Retinal pigment epithelial cell (primary cell): Measurements from ENCODE around the gene ORMDL3.
A peak's percentile ranks its signal among the peaks of the same experiment; 100 is the strongest.
"Not testable (repeated sequence)": the region's sequence is repeated elsewhere in the genome, so short reads cannot be mapped to it uniquely, and the experiment has no call there.

Experiments
- DNase-seq: peaks from one replicate; pipeline ENCODE4 v3.0.0-alpha.2; 2010; ENCODE audit warnings: low read depth
- H3K4me3 ChIP-seq: 2 replicates; pipeline ENCODE4 v1.5.1; 2011; ENCODE audit warnings: mild to moderate bottlenecking, low read length, control low read depth, moderate library complexity
- CTCF ChIP-seq: conservative IDR thresholded peaks from 2 replicates; pipeline ENCODE4 v1.5.1; 2011; ENCODE audit warnings: low read depth, low read length, control low read depth, inconsistent platforms

Gene ORMDL3

GRCh38 chr17:39950871-39951348 lies 23.5 kb upstream of the ORMDL3 start:
- H3K4me3 ChIP-seq, result no peak overlapping the region
- no peak for DNase-seq
- no peak for TF ChIP-seq CTCF

GRCh38 chr17:39949028-39949427 lies 21.6 kb upstream of the ORMDL3 start:
- TF ChIP-seq CTCF, result no peak
- no peak for DNase-seq
- H3K4me3 ChIP-seq, result no peak overlapping the region

GRCh38 chr17:39948489-39948828 lies 21.1 kb upstream of the ORMDL3 start:
- DNase-seq, H3K4me3 ChIP-seq: not testable (repeated sequence)

GRCh38 chr17:39946551-39947330 lies 19.3 kb upstream of the ORMDL3 start:
- H3K4me3 ChIP-seq, result no peak overlapping the region
- no peak for TF ChIP-seq CTCF
- DNase-seq, result no peak

- no peak for DNase-seq
- TF ChIP-seq CTCF, result no peak
- H3K4me3 ChIP-seq, result no peak overlapping the region
Measured at GRCh38 chr17:39944393-39944711, 17.0 kb upstream of the ORMDL3 start.

- TF ChIP-seq CTCF, result no peak
- DNase-seq, result no peak
Measured at GRCh38 chr17:39943702-39944392, 16.4 kb upstream of the ORMDL3 start.

GRCh38 chr17:39939588-39940419 lies 12.4 kb upstream of the ORMDL3 start:
- H3K4me3 ChIP-seq, result no peak overlapping the region
- DNase-seq, result no peak
- peak; percentile 54 for TF ChIP-seq CTCF

More at GRCh38 chr17:39943702-39944392, 16.4 kb upstream of the ORMDL3 start:
- no peak overlapping the region for H3K4me3 ChIP-seq
